Calu3 (cell line): ENCODE measurements around the gene SLCO2A1. TPM values are rescaled to one million over a fixed set of nuclear protein-coding genes. Genes with fewer than 3 reads are reported as not detected.

Experiments used
- BruUV-seq: library from RNA; stranded (reverse); fragments of 400-500 nt; replicated peaks from 2 replicates; lab custom pipeline; 2021; lab: Mats Ljungman, UMichigan
- CTCF ChIA-PET: fragments of 300-600 bp; sonication (Branson Sonifier 250); formaldehyde crosslinking; loops from one replicate; lab custom pipeline; 2022; ENCODE audit warnings: antibody characterized with exemption; lab: Charles Lee
- DNase-seq: peaks from one replicate; pipeline ENCODE4 v3.0.0; 2022
- H3K27ac Mint-ChIP-seq: one replicate; pipeline ENCODE4 v1.8.0; 2022; ENCODE audit warnings: mixed read lengths; ENCODE audit not compliant: unreplicated experiment
- H3K27me3 Mint-ChIP-seq: one replicate; pipeline ENCODE4 v1.8.0; 2022; ENCODE audit warnings: mixed read lengths; ENCODE audit not compliant: unreplicated experiment
- H3K36me3 Mint-ChIP-seq: one replicate; pipeline ENCODE4 v1.8.0; 2022; ENCODE audit warnings: mild to moderate bottlenecking, moderate library complexity, mixed read lengths; ENCODE audit not compliant: insufficient read depth, unreplicated experiment
- H3K4me1 Mint-ChIP-seq: one replicate; pipeline ENCODE4 v1.8.0; 2022; ENCODE audit warnings: mild to moderate bottlenecking, low read depth, mixed read lengths; ENCODE audit not compliant: unreplicated experiment
- H3K4me3 Mint-ChIP-seq: one replicate; pipeline ENCODE4 v1.8.0; 2022; ENCODE audit warnings: mild to moderate bottlenecking, low read depth, moderate library complexity, mixed read lengths; ENCODE audit not compliant: unreplicated experiment
- H3K9me3 Mint-ChIP-seq: one replicate; pipeline ENCODE4 v1.8.0; 2022; ENCODE audit warnings: low read depth, mixed read lengths; ENCODE audit not compliant: unreplicated experiment
- CTCF ChIP-seq: fragments of 200-600 bp; IDR thresholded peaks from one replicate; pipeline ENCODE4 v1.8.0; 2022; ENCODE audit warnings: antibody characterized with exemption; ENCODE audit not compliant: unreplicated experiment
- intact Hi-C: fragments of 100-400 bp; cut with micrococcal nuclease; formaldehyde crosslinking; loops from one replicate; pipeline ENCODE4 v1.10.0; 2022; ENCODE audit not compliant: unreplicated experiment
- total RNA-seq: library from RNA; stranded (reverse); gene quantifications from 2 replicates; pipeline ENCODE4 v1.2.3, GENCODE V29; 2022

Gene SLCO2A1
- total RNA-seq, 1 experiment from 2014 or later, result not detected

GRCh38 chr3:133930341-133930933 is 99.3 kb downstream of the SLCO2A1 start:
- Mint-ChIP-seq H3K4me3 (no peak overlapping the region), H3K27ac (no peak overlapping the region), H3K9me3 (no peaks in the 10 kb centered on the region), H3K27me3 (peaks cover 99% of the 10 kb centered on the region), H3K4me1 (no peaks in the 10 kb centered on the region), H3K36me3 (peaks cover 4% of the 10 kb centered on the region)
- no TSS peak for BruUV-seq
- CTCF ChIA-PET, result interaction anchor here (0.8 to 1.1 kb wide), 6 partner anchors 14 to 282 kb away, joined by 3 to 20 read pairs (median 3); no protein-coding TSS in a partner anchor
- TF ChIP-seq CTCF, result peak; percentile 89
- peak; percentile 62 for DNase-seq
- intact Hi-C loops, result loop anchor here (1.0 to 5.0 kb wide), 7 partner anchors 34 to 367 kb away; no protein-coding TSS in a partner anchor

- H3K9me3 Mint-ChIP-seq, result no peaks in the 10 kb centered on the region
- no peak overlapping the region for H3K27ac Mint-ChIP-seq
- BruUV-seq, result no TSS peak
- TF ChIP-seq CTCF, result no peak
- CTCF ChIA-PET, result interaction anchor here (1.1 kb wide), 1 partner anchor 283 kb away, joined by 4 read pairs; no protein-coding TSS in a partner anchor
- intact Hi-C loops, result no loop called here
- peaks cover 4% of the 10 kb centered on the region for H3K36me3 Mint-ChIP-seq
- peak; percentile 1 for DNase-seq
- H3K27me3 Mint-ChIP-seq, result peaks cover 97% of the 10 kb centered on the region
- H3K4me1 Mint-ChIP-seq, result no peaks in the 10 kb centered on the region
- no peak overlapping the region for H3K4me3 Mint-ChIP-seq
These were observed 100.7 kb downstream of the SLCO2A1 start for GRCh38 chr3:133928903-133929607.

- Mint-ChIP-seq H3K36me3 (peaks cover 4% of the 10 kb centered on the region), H3K4me3 (no peak overlapping the region), H3K9me3 (no peaks in the 10 kb centered on the region), H3K4me1 (no peaks in the 10 kb centered on the region), H3K27me3 (peaks cover 96% of the 10 kb centered on the region), H3K27ac (no peak overlapping the region)
- DNase-seq, result peak; percentile 3
- CTCF ChIA-PET, result interaction anchor here (1.1 kb wide), 1 partner anchor 283 kb away, joined by 4 read pairs; no protein-coding TSS in a partner anchor
- intact Hi-C loops, result no loop called here
- no TSS peak for BruUV-seq
- no peak for TF ChIP-seq CTCF
These were observed 101.4 kb downstream of the SLCO2A1 start for GRCh38 chr3:133928136-133928893.

- Mint-ChIP-seq H3K36me3 (peaks cover 4% of the 10 kb centered on the region), H3K9me3 (no peaks in the 10 kb centered on the region), H3K4me1 (no peaks in the 10 kb centered on the region), H3K27me3 (peaks cover 95% of the 10 kb centered on the region), H3K4me3 (no peak overlapping the region), H3K27ac (no peak overlapping the region)
- BruUV-seq, result no TSS peak
- CTCF ChIA-PET, result no interaction called here
- intact Hi-C loops, result loop anchor here (1.0 kb wide), 1 partner anchor 109 kb away; no protein-coding TSS in a partner anchor
- DNase-seq, result peak; percentile 51
- peak; percentile 94 for TF ChIP-seq CTCF
These were observed 102.1 kb downstream of the SLCO2A1 start for GRCh38 chr3:133927540-133928066.
